Hepatocyte (in vitro differentiated cells): Measurements from ENCODE around the gene AMTN. TPM values are rescaled to one million over a fixed set of nuclear protein-coding genes. Genes with fewer than 3 reads are reported as not detected.

ENCODE experiments used
- DNase-seq: peaks from one replicate; pipeline ENCODE4 v3.0.0-alpha.2; 2016; ENCODE audit warnings: low spot score
- H2AFZ ChIP-seq: fragments of 200-600 bp; sonication (generic); 2 replicates; pipeline ENCODE4 v1.6.0; 2016; ENCODE audit warnings: antibody characterized with exemption, mild to moderate bottlenecking
- H3K27ac ChIP-seq: fragments of 200-600 bp; sonication (generic); 2 replicates; pipeline ENCODE4 v1.5.1; 2016; ENCODE audit warnings: mild to moderate bottlenecking
- H3K27me3 ChIP-seq: fragments of 200-600 bp; sonication (generic); 2 replicates; pipeline ENCODE4 v1.6.1; 2016
- H3K36me3 ChIP-seq: fragments of 200-600 bp; sonication (generic); replicated peaks from 2 replicates; pipeline ENCODE4 v1.5.1; 2016; ENCODE audit warnings: low read depth; ENCODE audit not compliant: insufficient read depth
- H3K4me1 ChIP-seq: fragments of 200-600 bp; sonication (generic); 2 replicates; pipeline ENCODE4 v1.5.1; 2016; ENCODE audit warnings: mild to moderate bottlenecking, moderate library complexity; ENCODE audit not compliant: insufficient read depth
- H3K4me2 ChIP-seq: fragments of 200-600 bp; sonication (generic); 2 replicates; pipeline ENCODE4 v1.6.0; 2016
- H3K4me3 ChIP-seq: fragments of 200-600 bp; sonication (generic); 2 replicates; pipeline ENCODE4 v1.5.1; 2016; ENCODE audit warnings: mild to moderate bottlenecking
- H3K79me2 ChIP-seq: fragments of 200-600 bp; sonication (generic); 2 replicates; pipeline ENCODE4 v1.6.0; 2017; ENCODE audit warnings: mild to moderate bottlenecking
- H3K9me2 ChIP-seq: fragments of 200-600 bp; sonication (generic); replicated peaks from 2 replicates; pipeline ENCODE4 v1.6.0; 2017; ENCODE audit warnings: mild to moderate bottlenecking; ENCODE audit not compliant: insufficient read depth
- H3K9me3 ChIP-seq: fragments of 200-600 bp; sonication (generic); 2 replicates; pipeline ENCODE4 v1.5.1; 2016; ENCODE audit warnings: low read depth, mild to moderate bottlenecking
- H4K20me1 ChIP-seq: fragments of 200-600 bp; sonication (generic); 2 replicates; pipeline ENCODE4 v1.6.0; 2016; ENCODE audit warnings: mild to moderate bottlenecking; ENCODE audit not compliant: insufficient read depth, poor library complexity, severe bottlenecking
- EZH2 ChIP-seq: fragments of 200-600 bp; sonication (generic); IDR thresholded peaks from 2 replicates; pipeline ENCODE4 v1.6.1; 2016; ENCODE audit warnings: antibody characterized with exemption, mild to moderate bottlenecking, borderline replicate concordance
- EZH2phosphoT487 ChIP-seq: fragments of 200-600 bp; sonication (generic); IDR thresholded peaks from one replicate; pipeline ENCODE4 v1.6.1; 2018; ENCODE audit warnings: antibody characterized with exemption, mild to moderate bottlenecking, low read depth, moderate library complexity; ENCODE audit not compliant: unreplicated experiment, severe bottlenecking
- WGBS: methylation state at CpG from one replicate; pipeline ENCODE4 v1.1.6; 2016; ENCODE audit warnings: low lambda C conversion rate; ENCODE audit errors: missing lambda C conversion rate; 5-methylcytosine and 5-hydroxymethylcytosine counted together
- polyA plus RNA-seq: library from polyadenylated mRNA; unstranded; fragments of >200 nt; fragmentation: Nextera tagmentation; extraction: Ambion mirVana; gene quantifications from 2 replicates; pipeline ENCODE4 v1.2.1, GENCODE V29; 2016
- total RNA-seq: library from RNA; depleted of rRNA; stranded (reverse); fragments of >200 nt; gene quantifications from 2 replicates; pipeline ENCODE4 v1.2.3, GENCODE V29; 2014
- TF ChIP-seq, protein P1 (sequence below): fragments of 200-600 bp; sonication (generic); IDR thresholded peaks from 2 replicates; pipeline ENCODE4 v1.5.1; 2016; ENCODE audit warnings: antibody characterized with exemption, mild to moderate bottlenecking; ENCODE audit not compliant: poor library complexity

AMTN gene
- total RNA-seq (not detected in 2 replicates), polyA plus RNA-seq (not detected in 2 replicates)

DNA sequence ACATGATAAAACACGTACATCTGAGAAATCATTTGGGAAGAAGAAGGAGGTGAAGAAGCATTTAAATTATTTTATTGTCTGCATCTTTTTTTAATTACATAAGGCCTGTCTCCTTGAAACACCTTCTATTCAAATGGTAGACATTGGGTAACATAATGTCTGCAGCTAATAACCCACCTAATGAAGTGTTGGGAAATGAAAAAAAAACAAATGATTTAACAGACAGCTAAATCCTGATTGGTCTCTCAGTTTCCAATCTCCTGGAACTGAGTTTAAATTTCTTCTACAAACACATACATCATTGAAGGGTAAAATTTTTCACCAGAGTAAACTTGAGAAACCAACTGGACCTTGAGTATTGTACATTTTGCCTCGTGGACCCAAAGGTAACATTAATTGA lies at the start of gene AMTN:
AMTN (plus strand) TSS at position 301 of the 400 bp plus-strand sequence. CDS start 209 bp downstream, outside the sequence.
- TF ChIP-seq, protein P1, sequence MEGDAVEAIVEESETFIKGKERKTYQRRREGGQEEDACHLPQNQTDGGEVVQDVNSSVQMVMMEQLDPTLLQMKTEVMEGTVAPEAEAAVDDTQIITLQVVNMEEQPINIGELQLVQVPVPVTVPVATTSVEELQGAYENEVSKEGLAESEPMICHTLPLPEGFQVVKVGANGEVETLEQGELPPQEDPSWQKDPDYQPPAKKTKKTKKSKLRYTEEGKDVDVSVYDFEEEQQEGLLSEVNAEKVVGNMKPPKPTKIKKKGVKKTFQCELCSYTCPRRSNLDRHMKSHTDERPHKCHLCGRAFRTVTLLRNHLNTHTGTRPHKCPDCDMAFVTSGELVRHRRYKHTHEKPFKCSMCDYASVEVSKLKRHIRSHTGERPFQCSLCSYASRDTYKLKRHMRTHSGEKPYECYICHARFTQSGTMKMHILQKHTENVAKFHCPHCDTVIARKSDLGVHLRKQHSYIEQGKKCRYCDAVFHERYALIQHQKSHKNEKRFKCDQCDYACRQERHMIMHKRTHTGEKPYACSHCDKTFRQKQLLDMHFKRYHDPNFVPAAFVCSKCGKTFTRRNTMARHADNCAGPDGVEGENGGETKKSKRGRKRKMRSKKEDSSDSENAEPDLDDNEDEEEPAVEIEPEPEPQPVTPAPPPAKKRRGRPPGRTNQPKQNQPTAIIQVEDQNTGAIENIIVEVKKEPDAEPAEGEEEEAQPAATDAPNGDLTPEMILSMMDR, result no peak
- no peak for TF ChIP-seq EZH2phosphoT487
- TF ChIP-seq EZH2, result no peak
- no peak within 1 kb of the TSS for H3K27ac ChIP-seq
- WGBS, result 79% methylated on average over 2 of the region's 2 CpGs
- H3K36me3 ChIP-seq, result no peaks in the 10 kb centered on the region
- no peaks in the 10 kb centered on the region for H3K79me2 ChIP-seq
- DNase-seq, result no peak
- H3K27me3 ChIP-seq, result no peaks in the 10 kb centered on the region
- H3K4me1 ChIP-seq, result no peaks in the 10 kb centered on the region
- H4K20me1 ChIP-seq, result no peaks in the 10 kb centered on the region
- no peaks in the 10 kb centered on the region for H3K9me2 ChIP-seq
- H3K4me3 ChIP-seq, result no peak within 1 kb of the TSS
- no peak within 1 kb of the TSS for H3K4me2 ChIP-seq
- no peak within 1 kb of the TSS for H2AFZ ChIP-seq
- no peaks in the 10 kb centered on the region for H3K9me3 ChIP-seq

- no peak for DNase-seq
- Histone ChIP-seq H4K20me1 (no peaks in the 10 kb centered on the region), H3K27me3 (no peaks in the 10 kb centered on the region), H3K9me3 (no peaks in the 10 kb centered on the region), H3K79me2 (no peaks in the 10 kb centered on the region), H3K27ac (no peak within 1 kb of the TSS), H3K9me2 (no peaks in the 10 kb centered on the region), H2AFZ (no peak within 1 kb of the TSS), H3K36me3 (no peaks in the 10 kb centered on the region), H3K4me3 (no peak within 1 kb of the TSS), H3K4me2 (no peak within 1 kb of the TSS), H3K4me1 (no peaks in the 10 kb centered on the region)
- TF ChIP-seq EZH2phosphoT487 (no peak), EZH2 (no peak)
- TF ChIP-seq, protein P1, result no peak
- 87% methylated on average over 4 of the region's 4 CpGs for WGBS
Observed at GRCh38 chr4:70471897-70472296, 46.5 kb upstream of the AMTN start, which contains the start of gene MUC7. TSS of gene MUC7 (plus strand) at chr4:70472197. CDS start at chr4:70474022, 1,825 bp downstream.

DNA sequence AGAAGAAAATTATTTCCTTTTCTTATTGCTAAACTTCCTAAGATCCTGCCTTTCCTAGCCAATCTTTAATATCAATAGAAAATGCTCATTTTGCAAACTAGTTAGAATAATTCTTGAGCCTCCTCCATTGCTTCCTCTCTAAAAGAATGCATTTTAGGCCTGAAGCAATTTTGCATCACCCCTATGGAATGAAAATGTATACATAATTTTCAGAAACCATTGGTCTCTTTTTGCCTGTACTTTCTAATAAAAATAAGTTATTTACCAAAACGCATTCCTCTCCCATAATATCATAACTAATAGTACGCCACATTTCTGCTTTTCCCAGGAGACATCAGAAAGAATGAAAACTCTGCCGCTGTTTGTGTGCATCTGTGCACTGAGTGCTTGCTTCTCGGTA lies 44.7 kb upstream of the AMTN start:
- Histone ChIP-seq H3K4me1 (no peaks in the 10 kb centered on the region), H3K27ac (no peak overlapping the region), H3K9me2 (no peaks in the 10 kb centered on the region), H3K36me3 (no peaks in the 10 kb centered on the region), H3K79me2 (no peaks in the 10 kb centered on the region), H3K4me3 (no peak overlapping the region), H3K27me3 (no peaks in the 10 kb centered on the region), H4K20me1 (no peaks in the 10 kb centered on the region), H3K4me2 (no peak overlapping the region), H3K9me3 (no peaks in the 10 kb centered on the region), H2AFZ (no peak overlapping the region)
- 81% methylated on average over 4 of the region's 4 CpGs for WGBS
- no peak for DNase-seq
- TF ChIP-seq EZH2 (no peak), EZH2phosphoT487 (no peak)
- TF ChIP-seq, protein P1, result no peak

DNA sequence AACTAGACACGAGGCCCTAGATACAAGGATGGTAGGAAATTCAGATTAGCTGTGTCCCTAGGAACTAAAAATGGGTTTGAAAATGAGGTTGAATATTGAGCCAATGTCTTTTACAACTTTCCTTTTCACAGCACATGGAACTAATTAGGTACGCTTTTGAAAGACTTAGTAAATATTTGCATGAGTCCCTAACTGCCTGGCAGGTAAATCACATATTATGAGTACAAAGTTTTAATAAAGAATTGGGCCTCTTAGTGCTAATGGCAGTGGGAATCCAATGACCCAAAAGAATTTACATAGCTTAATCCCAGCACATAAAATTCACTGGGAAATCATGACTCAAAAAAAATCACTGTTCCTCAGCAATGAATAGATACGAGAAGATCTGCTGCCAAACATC lies 29.6 kb upstream of the AMTN start:
- no peaks in the 10 kb centered on the region for H3K27me3 ChIP-seq
- H2AFZ ChIP-seq, result no peak overlapping the region
- no peaks in the 10 kb centered on the region for H3K79me2 ChIP-seq
- no peaks in the 10 kb centered on the region for H3K36me3 ChIP-seq
- H3K4me3 ChIP-seq, result no peak overlapping the region
- H4K20me1 ChIP-seq, result no peaks in the 10 kb centered on the region
- no peak for DNase-seq
- H3K4me1 ChIP-seq, result no peaks in the 10 kb centered on the region
- no peak overlapping the region for H3K4me2 ChIP-seq
- H3K27ac ChIP-seq, result no peak overlapping the region
- WGBS, result 50% methylated on average over 3 of the region's 3 CpGs
- no peaks in the 10 kb centered on the region for H3K9me3 ChIP-seq
- TF ChIP-seq EZH2, result no peak
- TF ChIP-seq, protein P1, result no peak
- no peak for TF ChIP-seq EZH2phosphoT487
- no peaks in the 10 kb centered on the region for H3K9me2 ChIP-seq
